IMR-90 (cell line): Measurements from ENCODE around the gene KRTAP19-6. TPM values are rescaled to one million over a fixed set of nuclear protein-coding genes. Genes with fewer than 3 reads are reported as not detected.

Experiments used
- ATAC-seq: fragments of 200-7000 bp; cut with Tn5 transposase; 2 replicates; pipeline ENCODE4 v1.9.1; 2020; ENCODE audit warnings: low read depth, mild to moderate bottlenecking, moderate library complexity
- BruUV-seq: library from RNA; stranded (reverse); fragments of 400-500 nt; replicated peaks from 2 replicates; lab custom pipeline; 2021; lab: Mats Ljungman, UMichigan
- CTCF ChIA-PET: fragments of 300-600 bp; formaldehyde crosslinking; extraction: SDS; loops from one replicate; lab custom pipeline; 2021; ENCODE audit warnings: antibody characterized with exemption; lab: Yijun Ruan, JAX
- POLR2A ChIA-PET: fragments of 300-600 bp; sonication (Branson Sonifier 250); formaldehyde crosslinking; loops from one replicate; lab custom pipeline; 2022; ENCODE audit warnings: antibody characterized with exemption; ENCODE audit not compliant: unreplicated experiment; lab: Charles Lee
- DNase-seq: peaks from one replicate; pipeline ENCODE4 v3.0.0; 2013
- H2AFZ ChIP-seq: replicated peaks from 2 replicates; pipeline ENCODE3; 2013; ENCODE audit warnings: low read length, mild to moderate bottlenecking; ENCODE audit not compliant: poor library complexity
- H2AK5ac ChIP-seq: 2 replicates; pipeline ENCODE4 v1.6.1; 2013; ENCODE audit warnings: low read depth, low read length, inconsistent platforms
- H2AK9ac ChIP-seq: replicated peaks from 2 replicates; pipeline ENCODE3; 2013; ENCODE audit warnings: mild to moderate bottlenecking, low read depth, low read length, moderate library complexity; ENCODE audit not compliant: poor library complexity
- H2BK120ac ChIP-seq: 2 replicates; pipeline ENCODE4 v1.6.1; 2013; ENCODE audit warnings: low read depth, low read length, inconsistent platforms
- H2BK15ac ChIP-seq: 3 replicates; pipeline ENCODE4 v1.6.1; 2013; ENCODE audit warnings: low read depth, low read length, inconsistent platforms
- H2BK20ac ChIP-seq: 2 replicates; pipeline ENCODE4 v1.6.1; 2013; ENCODE audit warnings: low read depth, mild to moderate bottlenecking, inconsistent platforms, low read length, moderate library complexity
- H2BK5ac ChIP-seq: 2 replicates; pipeline ENCODE4 v1.6.1; 2013; ENCODE audit warnings: mild to moderate bottlenecking, low read depth, low read length, inconsistent platforms; ENCODE audit not compliant: poor library complexity, severe bottlenecking
- H3K14ac ChIP-seq: replicated peaks from 2 replicates; pipeline ENCODE4 v1.6.1; 2013; ENCODE audit warnings: low read depth, low read length, inconsistent platforms
- H3K18ac ChIP-seq: 2 replicates; pipeline ENCODE4 v1.6.1; 2013; ENCODE audit warnings: low read depth, low read length, control low read depth
- H3K23ac ChIP-seq: 2 replicates; pipeline ENCODE4 v1.6.1; 2013; ENCODE audit warnings: low read depth, low read length, inconsistent platforms
- H3K27ac ChIP-seq: 2 replicates; pipeline ENCODE4 v1.5.1; 2013; ENCODE audit warnings: mild to moderate bottlenecking, control low read depth, low read length; ENCODE audit not compliant: insufficient read depth
- H3K27me3 ChIP-seq: 2 replicates; pipeline ENCODE4 v1.6.1; 2013; ENCODE audit warnings: low read length; ENCODE audit not compliant: control insufficient read depth, insufficient read depth
- H3K36me3 ChIP-seq: 2 replicates; pipeline ENCODE4 v1.6.1; 2013; ENCODE audit warnings: low read length, mixed read lengths; ENCODE audit not compliant: control insufficient read depth, insufficient read depth
- H3K4ac ChIP-seq: 2 replicates; pipeline ENCODE4 v1.6.1; 2013; ENCODE audit warnings: low read depth, low read length, inconsistent platforms
- H3K4me1 ChIP-seq: 2 replicates; pipeline ENCODE4 v1.6.1; 2013; ENCODE audit warnings: low read length, mixed read lengths; ENCODE audit not compliant: control insufficient read depth, insufficient read depth
- H3K4me2 ChIP-seq: 2 replicates; pipeline ENCODE4 v1.6.1; 2013; ENCODE audit warnings: low read depth, mild to moderate bottlenecking, control low read depth, low read length, moderate library complexity
- H3K4me3 ChIP-seq: 2 replicates; pipeline ENCODE4 v1.5.1; 2013; ENCODE audit warnings: low read depth, mild to moderate bottlenecking, control low read depth, low read length, moderate library complexity; ENCODE audit not compliant: insufficient read depth
- H3K56ac ChIP-seq: 2 replicates; pipeline ENCODE4 v1.6.1; 2013; ENCODE audit warnings: low read length, inconsistent platforms; ENCODE audit not compliant: insufficient read depth; ENCODE audit errors: extremely low read depth
- H3K79me1 ChIP-seq, 2 experiments: 2 replicates each; pipeline ENCODE4 v1.6.1; 2013; ENCODE audit warnings: low read length in 2 of 2, inconsistent platforms in 1 of 2, low read depth in 1 of 2
- H3K9ac ChIP-seq: 2 replicates; pipeline ENCODE4 v1.6.1; 2013; ENCODE audit warnings: low read depth, low read length, control low read depth
- H3K9me1 ChIP-seq: 2 replicates; pipeline ENCODE4 v1.6.1; 2013; ENCODE audit warnings: low read length, inconsistent platforms; ENCODE audit not compliant: insufficient read depth
- H3K9me3 ChIP-seq: 2 replicates; pipeline ENCODE4 v1.6.1; 2013; ENCODE audit warnings: low read length; ENCODE audit not compliant: control insufficient read depth, insufficient read depth
- H4K20me1 ChIP-seq: 2 replicates; pipeline ENCODE4 v1.6.1; 2013; ENCODE audit warnings: low read length, inconsistent platforms; ENCODE audit not compliant: insufficient read depth
- H4K5ac ChIP-seq: 2 replicates; pipeline ENCODE4 v1.6.1; 2013; ENCODE audit warnings: mild to moderate bottlenecking, low read depth, low read length, control low read depth
- H4K8ac ChIP-seq, 2 experiments: 2 replicates each; pipeline ENCODE4 v1.6.1; 2013; ENCODE audit warnings: low read depth in 2 of 2, low read length in 2 of 2, control low read depth in 1 of 2, inconsistent platforms in 1 of 2
- H4K91ac ChIP-seq: 2 replicates; pipeline ENCODE4 v1.6.1; 2013; ENCODE audit warnings: low read depth, low read length, inconsistent platforms; ENCODE audit not compliant: insufficient read depth
- CEBPB ChIP-seq: IDR thresholded peaks from 2 replicates; pipeline ENCODE4 v1.6.1; 2012; ENCODE audit warnings: low read depth, low read length, improper control_type of control experiment
- CHD1 ChIP-seq: IDR thresholded peaks from 2 replicates; pipeline ENCODE4 v1.6.1; 2012; ENCODE audit warnings: low read depth, low read length, improper control_type of control experiment
- ELK1 ChIP-seq: fragments of 150-350 bp; IDR thresholded peaks from 2 replicates; pipeline ENCODE4 v1.6.1; 2016; ENCODE audit warnings: low read depth, mild to moderate bottlenecking, low read length, moderate library complexity, borderline replicate concordance
- MAFK ChIP-seq: IDR thresholded peaks from 2 replicates; pipeline ENCODE4 v1.6.1; 2012; ENCODE audit warnings: low read depth, low read length, improper control_type of control experiment
- POLR2A ChIP-seq: IDR thresholded peaks from 2 replicates; pipeline ENCODE4 v1.6.1; 2012; ENCODE audit warnings: mild to moderate bottlenecking, low read depth, low read length
- RCOR1 ChIP-seq: IDR thresholded peaks from 2 replicates; pipeline ENCODE4 v1.6.1; 2012; ENCODE audit warnings: mild to moderate bottlenecking, low read length, improper control_type of control experiment; ENCODE audit not compliant: insufficient replicate concordance
- SMC3 ChIP-seq: fragments of 150-350 bp; IDR thresholded peaks from 2 replicates; pipeline ENCODE4 v1.6.1; 2016; ENCODE audit warnings: low read depth, mild to moderate bottlenecking, antibody characterized with exemption, low read length, moderate library complexity
- USF2 ChIP-seq: fragments of 150-350 bp; IDR thresholded peaks from 2 replicates; pipeline ENCODE4 v1.6.1; 2017; ENCODE audit warnings: mild to moderate bottlenecking, antibody characterized with exemption, low read length, low read depth
- WGBS, 2 experiments: methylation state at CpG; one replicate each; pipeline versions ENCODE4 v1.1.5 to v1.1.7; 2013; ENCODE audit warnings: missing lambda C conversion rate in 2 of 2; ENCODE audit not compliant: insufficient read length in 1 of 2; ENCODE audit errors: extremely low coverage in 2 of 2; 5-methylcytosine and 5-hydroxymethylcytosine counted together
- dilution Hi-C: fragments of 300-500 bp; cut with HindIII; formaldehyde crosslinking; loops from one replicate; pipeline ENCODE4 v1.14.3; 2018; ENCODE audit warnings: low sequenced_read_pairs; ENCODE audit not compliant: unreplicated experiment
- in situ Hi-C: fragments of 300-500 bp; cut with MboI; formaldehyde crosslinking; loops from 3 replicates; pipeline ENCODE4 v1.14.3; 2019; ENCODE audit warnings: low sequenced_read_pairs, inconsistent platforms, mixed read lengths
- intact Hi-C: fragments of 100-400 bp; cut with micrococcal nuclease; formaldehyde crosslinking; loops from 2 replicates; pipeline ENCODE4 v1.10.0; 2022
- polyA plus RNA-seq, 3 experiments: library from polyadenylated mRNA; depleted of rRNA; stranded (reverse); fragments of >200 nt; gene quantifications; 2 replicates each; pipeline ENCODE4 v1.2.3, GENCODE V29; 2012; ENCODE audit warnings: low replicate concordance in 1 of 3
- total RNA-seq: library from RNA; depleted of rRNA; stranded (reverse); fragments of >200 nt; gene quantifications from 2 replicates; pipeline ENCODE4 v1.2.3, GENCODE V29; 2012

Gene KRTAP19-6
- total and polyA plus RNA-seq, 2 of the 4 experiments (the other 2 are of a cell fraction) = not detected

GRCh38 chr21:30561957-30562356 is 20.3 kb upstream of the KRTAP19-6 start:
- Histone ChIP-seq H3K23ac (no peak overlapping the region), H3K56ac (no peak overlapping the region), H3K4me3 (no peak overlapping the region), H3K27ac (no peak overlapping the region), H4K8ac (no peak overlapping the region), H3K14ac (no peak overlapping the region), H3K79me1 (no peaks in the 10 kb centered on the region), H2BK5ac (no peak overlapping the region), H2BK15ac (no peak overlapping the region), H3K36me3 (no peaks in the 10 kb centered on the region), H3K18ac (no peak overlapping the region), H3K27me3 (no peaks in the 10 kb centered on the region), H3K9me3 (peaks cover 4% of the 10 kb centered on the region; the same call in 1 of the 2 replicates), H3K4me1 (no peaks in the 10 kb centered on the region), H4K5ac (no peak overlapping the region), H3K9ac (no peak overlapping the region), H2AFZ (no peak overlapping the region), H2BK20ac (no peak overlapping the region), H2AK5ac (no peak overlapping the region), H4K20me1 (no peaks in the 10 kb centered on the region), H3K9me1 (no peaks in the 10 kb centered on the region), H2AK9ac (no peak overlapping the region), H3K4me2 (no peak overlapping the region), H2BK120ac (no peak overlapping the region), H4K91ac (no peak overlapping the region), H3K4ac (no peak overlapping the region)
- in situ Hi-C loops (no loop called here), intact Hi-C loops (no loop called here), dilution Hi-C loops (no loop called here)
- TF ChIP-seq POLR2A (no peak), SMC3 (no peak), ELK1 (no peak), CEBPB (peak; percentile 72), CHD1 (no peak), MAFK (no peak), USF2 (no peak), RCOR1 (no peak)
- CTCF ChIA-PET = no interaction called here
- DNase-seq (no peak), ATAC-seq (no peak)
- no CpG with 5 or more reads among the region's 2 CpGs for WGBS, 2 experiments
- POLR2A ChIA-PET = no interaction called here
- BruUV-seq = no TSS peak
